ENCODE measurements around the gene FAT4. TPM values are rescaled to one million over a fixed set of nuclear protein-coding genes. Genes with fewer than 3 reads are reported as not detected.
A peak's percentile ranks its signal among the peaks of the same experiment; 100 is the strongest.

Gene FAT4, protein sequence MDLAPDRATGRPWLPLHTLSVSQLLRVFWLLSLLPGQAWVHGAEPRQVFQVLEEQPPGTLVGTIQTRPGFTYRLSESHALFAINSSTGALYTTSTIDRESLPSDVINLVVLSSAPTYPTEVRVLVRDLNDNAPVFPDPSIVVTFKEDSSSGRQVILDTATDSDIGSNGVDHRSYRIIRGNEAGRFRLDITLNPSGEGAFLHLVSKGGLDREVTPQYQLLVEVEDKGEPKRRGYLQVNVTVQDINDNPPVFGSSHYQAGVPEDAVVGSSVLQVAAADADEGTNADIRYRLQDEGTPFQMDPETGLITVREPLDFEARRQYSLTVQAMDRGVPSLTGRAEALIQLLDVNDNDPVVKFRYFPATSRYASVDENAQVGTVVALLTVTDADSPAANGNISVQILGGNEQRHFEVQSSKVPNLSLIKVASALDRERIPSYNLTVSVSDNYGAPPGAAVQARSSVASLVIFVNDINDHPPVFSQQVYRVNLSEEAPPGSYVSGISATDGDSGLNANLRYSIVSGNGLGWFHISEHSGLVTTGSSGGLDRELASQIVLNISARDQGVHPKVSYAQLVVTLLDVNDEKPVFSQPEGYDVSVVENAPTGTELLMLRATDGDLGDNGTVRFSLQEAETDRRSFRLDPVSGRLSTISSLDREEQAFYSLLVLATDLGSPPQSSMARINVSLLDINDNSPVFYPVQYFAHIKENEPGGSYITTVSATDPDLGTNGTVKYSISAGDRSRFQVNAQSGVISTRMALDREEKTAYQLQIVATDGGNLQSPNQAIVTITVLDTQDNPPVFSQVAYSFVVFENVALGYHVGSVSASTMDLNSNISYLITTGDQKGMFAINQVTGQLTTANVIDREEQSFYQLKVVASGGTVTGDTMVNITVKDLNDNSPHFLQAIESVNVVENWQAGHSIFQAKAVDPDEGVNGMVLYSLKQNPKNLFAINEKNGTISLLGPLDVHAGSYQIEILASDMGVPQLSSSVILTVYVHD (N-terminal part only)
- 77.2 TPM for total RNA-seq

DNA sequence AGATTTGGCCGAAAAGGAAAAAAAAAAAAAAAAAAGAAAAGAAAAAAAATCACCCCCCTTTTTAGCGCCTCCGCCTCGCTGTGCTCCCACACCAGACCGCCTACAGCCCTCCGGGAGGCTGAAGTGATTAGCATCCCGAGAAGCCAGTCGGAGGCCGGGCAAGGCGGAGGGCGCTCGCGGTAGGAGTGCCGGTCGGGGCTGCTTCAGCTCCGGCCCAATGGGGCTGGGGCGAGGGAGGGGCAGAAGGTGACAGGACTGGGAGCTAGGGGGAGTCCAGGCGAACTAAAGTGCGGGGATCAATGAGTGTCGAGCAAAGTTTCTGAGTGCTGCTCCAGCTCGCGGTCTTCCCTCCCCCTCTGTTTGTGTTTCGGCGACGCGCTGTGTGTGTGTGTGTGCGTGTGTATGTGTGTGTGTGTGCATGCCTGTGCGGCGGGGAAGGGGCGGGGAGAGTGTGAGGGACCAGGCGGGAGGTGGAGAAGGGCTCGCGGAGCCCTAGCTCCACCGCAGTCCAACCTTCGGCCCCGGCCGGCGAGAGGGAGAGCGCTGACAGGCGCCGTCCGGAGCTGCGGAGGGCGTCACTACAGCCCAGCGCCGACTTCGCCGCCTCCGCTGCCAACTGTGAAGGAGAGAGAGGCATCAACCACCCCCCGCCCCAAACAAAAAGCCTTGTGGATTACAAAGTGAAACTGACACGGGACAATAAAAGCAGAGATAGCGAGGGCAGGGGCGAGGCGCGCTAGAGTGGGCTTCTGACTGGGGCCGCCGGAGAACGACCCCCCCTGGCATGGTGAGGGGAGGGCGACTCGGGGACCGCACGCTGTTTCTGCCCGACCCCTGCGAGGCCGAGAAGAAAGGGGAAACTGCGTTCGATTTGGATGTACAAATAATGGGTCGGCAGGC, at the start of gene FAT4:
FAT4 (plus strand) TSS at position 280 of the 900 bp plus-strand sequence. CDS start 1,457 bp downstream, outside the sequence.
- peak; percentile 98 for DNase-seq

DNA sequence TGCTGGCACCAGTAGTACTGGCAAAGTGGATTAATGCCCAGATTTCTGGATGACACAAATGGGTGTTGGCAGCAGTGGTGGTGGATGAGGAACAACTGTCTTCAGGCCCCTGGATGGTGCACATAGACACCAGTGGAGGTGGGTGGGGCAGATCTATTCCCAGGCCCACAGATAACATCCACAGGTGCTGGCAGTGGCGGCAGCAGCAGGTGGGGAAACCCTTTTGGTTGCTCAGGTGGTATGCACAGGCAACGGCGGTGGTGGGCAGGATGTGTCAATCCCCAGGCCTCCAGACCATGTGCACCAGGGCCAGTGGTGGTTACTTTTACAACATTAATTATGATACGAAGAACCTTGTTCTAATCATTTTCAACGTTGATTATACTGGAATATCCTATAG, 48.9 kb upstream of the FAT4 start:
- no peak for DNase-seq

DNA sequence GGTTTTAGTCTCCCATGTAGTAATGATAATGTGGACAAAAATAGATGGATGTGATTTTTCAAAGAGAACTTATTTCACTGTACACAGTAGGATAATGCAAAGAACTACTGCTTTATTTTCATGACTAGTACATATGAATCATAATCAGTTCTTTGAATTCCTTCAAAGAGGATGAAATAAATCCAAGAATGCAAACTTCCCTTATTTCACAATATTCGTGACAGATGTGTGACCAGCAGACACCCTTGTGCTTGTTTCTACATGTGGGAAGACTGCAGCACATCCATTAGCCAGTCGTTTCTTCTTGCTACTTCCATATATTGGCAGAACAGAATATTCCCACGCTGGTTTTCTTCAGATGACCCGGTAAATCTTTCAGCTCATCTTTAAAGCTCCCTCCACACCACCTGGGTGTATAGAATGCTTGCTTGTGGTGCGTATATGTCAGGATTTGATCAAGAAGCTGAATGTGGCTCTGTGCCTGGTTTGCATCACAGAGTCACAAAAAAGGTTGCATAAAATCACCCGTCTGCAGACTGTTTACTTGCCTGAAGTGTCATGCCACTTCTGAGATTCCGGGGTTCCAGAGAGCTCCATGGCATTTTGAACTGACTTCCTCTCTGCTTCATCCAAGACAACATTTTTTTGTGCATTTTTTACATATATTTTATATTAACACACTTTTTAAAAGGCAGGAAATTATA, 47.7 kb upstream of the FAT4 start:
- peak; percentile 46 for DNase-seq

DNA sequence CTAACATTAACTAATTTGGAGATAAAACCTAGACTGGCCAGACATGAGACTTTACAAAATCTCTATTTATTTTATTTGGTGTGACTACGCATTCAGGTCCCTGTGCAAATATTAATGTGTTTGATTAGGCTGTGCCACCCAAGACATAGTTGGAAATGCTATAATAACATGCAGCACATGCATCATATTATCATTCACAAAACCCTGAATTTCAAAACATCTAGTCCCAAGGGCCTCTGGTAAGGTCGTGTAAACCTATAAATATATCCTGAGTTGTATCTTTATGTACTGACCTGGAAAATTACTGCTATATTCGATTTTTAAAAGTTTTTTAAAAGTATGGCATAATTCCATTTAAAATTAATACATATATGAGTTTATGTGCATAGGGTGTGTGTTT, 47.1 kb upstream of the FAT4 start:
- no peak for DNase-seq

DNA sequence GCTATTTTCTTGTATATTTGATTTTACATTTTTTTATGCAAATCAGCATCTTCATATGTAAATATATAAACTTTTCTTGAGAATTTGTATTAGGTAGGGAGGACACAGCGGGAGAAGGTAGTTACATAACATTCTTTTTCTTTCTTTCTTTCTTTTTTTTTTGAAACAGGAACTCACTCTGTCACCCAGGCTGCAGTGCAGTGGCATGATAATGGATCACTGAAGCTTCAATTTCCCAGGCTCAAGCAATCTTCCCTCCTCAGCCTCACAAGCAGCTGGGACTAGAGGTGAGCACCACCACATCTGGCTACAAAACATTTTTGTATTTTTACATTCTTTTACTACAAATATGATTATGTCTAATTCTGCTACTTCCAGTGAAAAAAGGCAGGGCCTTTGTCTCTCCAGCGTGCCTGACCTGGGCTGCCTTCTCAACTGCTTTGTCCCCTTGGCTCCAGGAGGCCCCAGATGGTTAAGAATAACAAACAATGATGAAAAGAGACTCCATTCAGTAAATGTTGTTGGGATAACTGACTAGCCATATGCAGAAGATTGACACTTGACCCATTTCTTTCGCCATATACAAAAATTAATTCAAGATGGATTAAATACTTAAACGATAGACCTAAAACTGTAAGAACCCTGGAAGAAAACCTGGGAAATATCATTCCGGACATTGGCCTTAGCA, 46.5 kb upstream of the FAT4 start:
- DNase-seq, result no peak

DNA sequence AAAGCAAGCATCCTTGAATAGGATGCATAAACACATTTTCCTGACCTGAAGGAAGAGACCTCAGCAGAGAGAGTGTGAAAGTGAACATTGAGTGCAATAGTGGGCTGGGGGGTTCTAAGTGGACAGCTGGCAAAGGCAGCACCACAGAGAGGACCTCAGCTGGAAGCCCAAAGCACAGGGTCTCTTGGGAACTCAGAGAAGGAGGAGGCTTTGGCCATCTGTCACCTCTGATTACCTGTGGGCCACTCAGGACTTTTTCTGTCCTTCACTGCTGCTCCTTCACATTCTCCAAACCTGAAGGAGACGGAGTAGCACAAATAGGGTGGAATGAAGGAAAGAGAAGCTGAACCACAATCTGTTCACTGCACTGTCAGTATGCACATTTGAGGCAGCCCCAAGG, 37.9 kb upstream of the FAT4 start:
- no peak for DNase-seq

DNA sequence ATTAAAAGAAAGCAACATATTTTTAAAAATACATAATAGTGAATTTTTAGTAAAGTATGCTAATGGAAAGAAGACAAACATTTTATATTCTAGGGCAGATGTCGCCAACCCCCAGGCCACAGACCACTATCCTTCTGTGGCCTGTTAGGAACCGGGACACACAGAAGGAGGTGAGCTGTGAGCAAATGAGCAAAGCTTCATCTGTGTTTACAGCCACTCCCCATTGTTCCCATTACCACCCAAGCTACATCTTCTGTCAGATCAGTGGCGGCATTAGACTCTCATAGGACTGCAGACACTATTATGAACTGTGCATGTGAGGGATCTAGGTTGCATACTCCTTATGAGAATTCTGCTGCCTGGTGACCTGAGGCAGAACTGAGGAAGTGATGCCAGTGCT, 37.0 kb upstream of the FAT4 start:
- no peak for DNase-seq

DNA sequence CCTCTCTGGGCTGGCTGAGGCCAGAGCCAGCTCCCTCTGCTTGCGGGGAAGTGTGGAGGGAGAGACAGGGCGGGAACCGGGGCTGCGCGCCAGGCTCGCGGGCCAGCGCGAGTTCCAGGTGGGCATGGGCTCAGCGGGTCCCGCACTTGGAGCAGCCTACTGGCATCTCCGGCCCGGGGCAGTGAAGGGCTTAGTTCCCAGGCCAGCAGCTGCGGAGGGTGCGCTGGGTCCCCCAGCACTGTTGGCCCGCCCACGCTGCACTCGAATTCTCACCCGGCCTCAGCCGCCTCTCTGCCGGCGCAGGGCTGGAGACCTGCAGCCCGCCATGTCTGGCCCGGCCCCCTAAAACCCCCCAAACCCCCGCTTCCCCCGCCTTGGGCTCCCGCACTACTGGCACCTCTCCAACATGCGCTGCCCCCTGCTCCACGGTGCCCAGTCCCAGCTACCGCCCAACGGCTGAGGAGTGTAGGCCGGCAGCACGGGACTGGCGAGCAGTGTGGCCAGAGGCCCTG, 33.8 kb upstream of the FAT4 start:
- no peak for DNase-seq

DNA sequence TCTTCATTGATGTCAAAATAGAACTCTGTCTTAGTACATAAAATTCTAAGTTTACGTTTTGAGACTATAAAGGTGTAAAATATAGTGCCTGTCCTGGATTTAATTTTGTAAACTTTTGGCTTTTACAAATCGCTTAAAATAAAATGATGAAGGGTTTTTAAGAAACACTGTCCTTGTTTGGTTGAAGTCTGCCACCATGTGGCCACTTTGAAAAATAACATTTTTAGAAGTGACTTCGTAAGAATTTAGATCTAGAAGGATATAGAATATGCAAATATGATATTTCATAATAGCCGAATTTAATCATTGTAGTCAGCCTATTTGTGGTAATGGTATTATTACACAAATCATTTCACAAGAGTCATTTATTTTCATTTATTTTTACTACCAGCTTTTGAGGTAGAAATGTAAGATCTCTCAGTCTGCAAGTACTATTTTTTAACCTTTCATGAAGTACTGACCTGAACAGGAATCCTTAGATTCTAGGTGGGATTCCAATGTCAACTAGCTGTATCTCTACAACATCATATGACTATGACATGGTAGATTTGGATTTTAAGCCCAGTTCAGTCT, 31.0 kb upstream of the FAT4 start:
- peak; percentile 31 for DNase-seq

DNA sequence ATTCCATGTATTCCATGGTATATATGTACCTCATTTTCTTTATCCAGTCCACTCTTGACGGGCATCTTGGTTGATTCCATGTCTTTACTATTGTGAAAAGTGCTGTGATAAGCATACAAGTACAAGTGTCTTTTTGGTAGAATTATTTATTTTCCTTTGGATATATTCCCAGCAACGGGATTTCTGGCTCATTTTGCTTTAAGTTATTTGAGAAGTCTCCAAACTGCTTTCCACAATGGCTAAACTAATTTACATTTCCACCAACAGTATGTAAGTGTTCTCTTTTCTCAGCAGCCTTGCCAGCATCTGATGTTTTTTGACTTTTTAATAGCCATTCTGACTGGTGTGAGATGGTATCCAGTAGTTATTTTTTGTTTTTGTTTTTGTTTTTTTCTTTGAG, 17.6 kb upstream of the FAT4 start:
- DNase-seq, result no peak

DNA sequence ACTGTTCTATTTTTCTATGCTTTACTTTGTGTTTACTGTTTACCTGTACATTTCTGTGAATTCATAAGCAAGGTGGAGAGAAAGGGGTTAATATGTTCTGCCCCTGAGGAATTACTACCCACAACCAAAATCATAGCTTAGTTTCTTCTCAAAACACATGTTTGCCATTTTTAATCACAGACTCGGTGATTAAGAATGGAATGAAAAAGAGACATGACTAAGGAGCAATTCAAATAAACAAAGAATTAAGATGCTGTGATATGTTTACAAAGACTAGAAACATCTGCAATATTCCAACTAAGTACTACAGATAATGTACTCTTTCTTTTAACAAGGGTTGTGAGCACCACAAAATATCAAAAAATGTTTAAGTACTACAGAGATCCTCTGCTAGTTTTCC, 11.7 kb upstream of the FAT4 start:
- DNase-seq, result no peak

DNA sequence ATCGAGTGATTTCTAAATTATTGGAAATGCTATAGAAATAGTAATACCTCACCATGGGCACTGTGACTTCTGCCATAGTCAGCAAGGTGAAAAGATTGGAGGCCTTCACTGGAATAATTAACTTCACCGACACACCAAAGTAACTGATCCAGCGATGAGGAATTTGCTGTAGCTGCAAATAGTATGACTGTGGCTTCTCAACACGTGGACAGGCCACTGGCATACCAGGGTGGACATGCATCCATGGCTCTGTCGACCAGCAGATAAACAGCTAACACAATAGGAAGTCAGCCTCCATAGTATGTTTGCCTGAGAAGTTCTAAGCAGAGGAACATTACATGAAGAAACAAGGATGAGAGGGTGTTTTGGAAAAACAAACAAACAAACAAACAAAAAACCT, 10.9 kb upstream of the FAT4 start:
- DNase-seq, result no peak

DNA sequence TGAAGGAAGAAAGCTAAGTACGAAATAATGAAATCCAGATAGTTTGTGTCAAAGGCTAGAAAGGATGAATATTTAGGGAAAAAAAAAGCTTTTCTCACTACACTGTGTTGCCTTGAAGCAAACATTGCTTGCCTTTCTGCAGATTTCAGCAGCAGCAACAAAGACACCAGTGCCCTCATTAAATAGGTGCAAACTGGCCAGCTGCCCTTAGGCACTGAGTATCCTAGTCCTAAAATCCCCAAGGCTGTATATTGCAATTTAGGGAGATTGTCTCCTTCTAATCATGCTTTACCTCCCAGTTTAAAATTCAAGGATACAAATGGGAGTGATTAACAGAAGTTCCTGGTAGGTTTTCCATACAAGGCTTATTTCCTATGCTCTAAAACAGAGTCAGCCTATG, 8.6 kb upstream of the FAT4 start:
- no peak for DNase-seq

DNA sequence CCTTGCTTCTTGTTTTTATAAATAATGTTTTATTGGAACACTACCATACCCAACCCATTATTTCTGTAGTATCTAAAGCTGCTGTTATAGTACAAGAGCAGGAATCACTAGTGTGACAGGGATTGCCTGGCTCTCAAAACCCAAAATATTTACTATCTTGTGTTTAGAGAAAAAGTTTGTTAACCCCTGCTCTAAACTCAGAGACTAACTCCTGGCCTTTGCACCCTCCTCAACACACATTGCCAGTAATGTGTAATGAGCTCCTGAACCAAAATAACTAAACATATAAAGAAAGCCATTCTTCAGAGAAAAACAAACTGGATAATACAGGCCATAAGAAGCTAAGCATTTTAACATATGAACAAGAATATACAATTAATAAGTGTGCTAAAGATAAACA, 8.2 kb upstream of the FAT4 start:
- no peak for DNase-seq

DNA sequence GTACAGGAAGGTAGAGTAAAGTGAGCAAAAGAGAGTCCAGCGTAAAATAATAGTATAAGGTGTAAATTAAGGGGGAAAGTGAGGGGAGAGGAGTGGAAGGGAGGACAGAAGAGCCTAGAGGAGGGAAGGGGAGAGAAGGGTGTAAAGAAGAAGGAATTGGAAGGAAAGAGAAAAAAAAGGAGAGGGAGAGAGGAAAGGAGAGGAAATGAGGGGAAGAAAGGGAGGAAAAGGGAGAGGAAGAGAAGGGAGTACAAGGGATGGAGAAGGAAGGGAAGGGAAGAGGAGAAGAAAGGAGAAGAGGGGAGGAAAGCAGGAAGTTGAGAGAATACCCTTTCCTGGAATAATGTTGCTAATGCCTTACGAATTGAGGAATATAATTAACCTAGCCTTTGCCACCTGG, 3.3 kb upstream of the FAT4 start:
- no peak for DNase-seq

DNA sequence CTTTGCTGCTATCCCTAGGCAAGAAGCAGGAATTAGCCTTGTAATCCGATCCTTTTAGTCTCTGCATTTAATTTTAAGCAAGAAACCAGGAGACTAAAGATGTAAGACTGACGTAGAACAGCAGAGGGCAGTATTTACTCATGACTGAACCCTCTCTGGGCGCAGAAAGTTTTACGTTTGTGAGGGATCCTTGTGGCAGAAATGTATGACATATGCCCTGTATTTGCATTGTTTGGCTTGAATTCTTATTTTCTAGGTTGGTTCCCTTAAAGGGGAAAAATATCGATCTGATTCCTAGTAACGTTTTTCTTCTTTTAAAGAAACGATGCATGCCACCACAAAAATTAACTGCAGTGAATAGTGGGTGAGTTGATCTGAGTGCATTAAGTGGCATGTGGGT, 1.3 kb upstream of the FAT4 start:
- DNase-seq, result peak; percentile 98

DNA sequence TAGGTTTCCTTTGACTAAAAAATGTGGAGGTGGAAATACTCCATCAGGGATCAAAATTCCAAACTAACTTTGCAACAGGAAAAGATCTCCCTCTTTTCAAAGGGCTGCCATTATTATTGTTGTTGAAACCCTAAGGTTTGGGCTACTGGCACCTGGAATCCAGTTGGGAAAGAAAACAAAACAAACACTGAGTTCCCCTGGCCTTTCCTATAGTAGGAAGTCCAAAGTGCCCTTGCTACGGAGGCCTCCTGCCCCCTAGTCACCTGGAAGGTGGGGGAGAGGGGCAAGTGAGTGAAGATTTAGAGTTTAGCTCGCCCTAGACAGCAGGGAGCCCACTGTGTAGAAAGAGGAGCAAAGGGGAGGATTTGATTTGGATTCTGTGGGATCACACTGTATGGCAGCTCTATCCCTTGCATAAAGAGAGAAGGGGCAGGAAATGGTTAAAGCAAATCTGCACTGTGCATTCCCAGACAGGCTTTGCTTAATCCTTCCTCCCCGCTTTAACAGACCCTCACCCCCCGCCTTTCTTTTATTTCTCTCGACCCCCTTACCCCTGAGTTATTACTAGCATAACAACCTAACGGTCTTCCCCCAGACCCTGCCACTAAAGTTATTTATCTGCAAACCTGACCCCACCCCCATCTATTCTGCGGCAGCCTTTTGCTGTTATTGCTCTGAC, 627 bp upstream of the FAT4 start:
- DNase-seq, result peak; percentile 49

DNA sequence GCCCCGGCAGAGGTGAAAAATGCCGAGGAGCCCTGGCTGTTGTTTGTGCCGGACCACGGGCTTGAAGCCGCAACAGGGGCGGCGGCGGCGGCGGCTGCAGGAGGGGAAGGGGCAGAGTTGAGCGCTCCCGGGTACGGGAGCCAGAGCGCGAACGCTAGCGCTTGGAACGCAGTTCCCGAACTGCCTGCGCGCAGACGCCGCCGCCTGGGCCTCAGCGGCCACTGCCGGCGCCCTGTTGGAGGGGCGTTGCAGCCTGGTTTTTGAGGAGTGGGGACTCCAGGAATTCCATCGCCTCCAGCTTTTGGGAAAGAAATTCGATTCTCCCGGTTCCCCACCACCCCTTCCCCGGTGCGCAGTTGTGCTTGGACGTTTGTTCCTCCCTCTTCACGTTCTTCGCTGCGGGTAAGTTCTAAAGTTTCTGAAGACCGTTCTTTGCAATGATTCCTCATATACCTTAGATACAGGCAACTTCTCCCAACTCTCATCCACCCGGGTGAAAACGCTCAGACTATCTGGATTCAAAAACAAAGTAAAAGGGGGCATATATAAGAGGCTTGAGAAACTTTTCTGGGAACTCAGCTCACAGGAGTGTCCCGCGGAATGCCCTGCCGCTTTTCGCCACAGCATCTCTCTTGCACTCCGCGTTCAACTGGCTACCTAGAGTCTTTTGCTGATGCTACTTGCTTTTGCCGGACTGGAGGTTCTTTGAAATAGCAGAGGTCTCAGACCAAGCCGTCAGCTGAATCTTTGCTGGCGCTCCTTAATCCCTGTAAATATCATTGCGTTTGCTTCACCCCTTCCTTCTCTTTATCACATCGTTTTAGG, 1.0 kb downstream of the FAT4 start:
- DNase-seq, result peak; percentile 52

DNA sequence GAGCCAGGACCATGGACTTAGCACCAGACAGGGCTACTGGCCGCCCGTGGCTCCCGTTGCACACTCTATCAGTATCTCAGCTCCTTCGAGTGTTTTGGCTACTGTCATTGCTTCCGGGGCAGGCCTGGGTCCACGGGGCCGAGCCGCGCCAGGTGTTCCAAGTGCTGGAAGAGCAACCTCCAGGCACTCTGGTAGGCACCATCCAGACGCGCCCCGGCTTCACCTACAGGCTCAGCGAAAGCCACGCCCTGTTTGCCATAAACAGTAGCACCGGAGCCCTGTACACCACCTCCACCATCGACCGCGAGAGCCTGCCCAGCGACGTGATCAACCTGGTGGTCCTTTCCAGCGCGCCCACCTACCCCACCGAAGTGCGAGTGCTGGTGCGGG, 1.6 kb downstream of the FAT4 start:
- DNase-seq, result no peak
